ENCODE data around the gene NT5C2. TPM values are rescaled to one million over a fixed set of nuclear protein-coding genes. Genes with fewer than 3 reads are reported as not detected.
A peak's percentile ranks its signal among the peaks of the same experiment; 100 is the strongest.
"Not testable (repeated sequence)": the region's sequence is repeated elsewhere in the genome, so short reads cannot be mapped to it uniquely, and the experiment has no call there.

Gene NT5C2
- total and polyA plus RNA-seq, 9 donors: 84.1 to 179 (median 124) TPM

- not testable (repeated sequence) for H3K9me3 ChIP-seq (replicated peaks; ENCODE audit: control insufficient read depth, low read depth, low read length); H3K4me3 ChIP-seq (ENCODE audit: low read length); H3K36me3 ChIP-seq (ENCODE audit: control insufficient read depth, insufficient read depth, low read length); H3K27ac ChIP-seq (ENCODE audit: low read length); H3K4me1 ChIP-seq (ENCODE audit: control insufficient read depth, insufficient read depth, low read length); DNase-seq; H3K27me3 ChIP-seq (ENCODE audit: control insufficient read depth, insufficient read depth, low read length)
- WGBS (ENCODE audit: insufficient coverage): 100% methylated on average over 3 of the region's 7 CpGs
Measured at GRCh38 chr10:103191198-103191597, 1.9 kb downstream of the NT5C2 start.

GRCh38 chr10:103188853-103189252 is 4.2 kb downstream of the NT5C2 start:
- WGBS (ENCODE audit: insufficient coverage): 18% methylated on average over 6 of the region's 6 CpGs
- H3K4me1 ChIP-seq (ENCODE audit: control insufficient read depth, insufficient read depth, low read length): peaks cover 6% of the 10 kb centered on the region

GRCh38 chr10:103186128-103186527 is 6.9 kb downstream of the NT5C2 start:
- H3K4me1 ChIP-seq (ENCODE audit: control insufficient read depth, insufficient read depth, low read length): peaks cover 4% of the 10 kb centered on the region
- H3K27me3 ChIP-seq (ENCODE audit: control insufficient read depth, insufficient read depth, low read length): no peaks in the 10 kb centered on the region
- DNase-seq: no peak
- no peaks in the 10 kb centered on the region for H3K36me3 ChIP-seq (ENCODE audit: control insufficient read depth, insufficient read depth, low read length)
- H3K4me3 ChIP-seq (ENCODE audit: low read length): no peak overlapping the region
- WGBS (ENCODE audit: insufficient coverage): no CpG with 5 or more reads among the region's 6 CpGs
- H3K27ac ChIP-seq (ENCODE audit: low read length): no peak overlapping the region
- no peaks in the 10 kb centered on the region for H3K9me3 ChIP-seq (replicated peaks; ENCODE audit: control insufficient read depth, low read depth, low read length)

More at GRCh38 chr10:103188853-103189252, 4.2 kb downstream of the NT5C2 start:
- Histone ChIP-seq H3K27ac (ENCODE audit: low read length) (no peak overlapping the region), H3K36me3 (ENCODE audit: control insufficient read depth, insufficient read depth, low read length) (no peaks in the 10 kb centered on the region), H3K4me3 (ENCODE audit: low read length) (no peak overlapping the region), H3K9me3 (replicated peaks; ENCODE audit: control insufficient read depth, low read depth, low read length) (no peaks in the 10 kb centered on the region), H3K27me3 (ENCODE audit: control insufficient read depth, insufficient read depth, low read length) (no peaks in the 10 kb centered on the region)
- DNase-seq: peak; percentile 69

GRCh38 chr10:103184615-103185014 is 8.5 kb downstream of the NT5C2 start:
- H3K27ac ChIP-seq (ENCODE audit: low read length): no peak overlapping the region
- no peaks in the 10 kb centered on the region for H3K9me3 ChIP-seq (replicated peaks; ENCODE audit: control insufficient read depth, low read depth, low read length)
- no peaks in the 10 kb centered on the region for H3K27me3 ChIP-seq (ENCODE audit: control insufficient read depth, insufficient read depth, low read length)
- no peak overlapping the region for H3K4me3 ChIP-seq (ENCODE audit: low read length)
- H3K36me3 ChIP-seq (ENCODE audit: control insufficient read depth, insufficient read depth, low read length): peaks cover 3% of the 10 kb centered on the region
- WGBS (ENCODE audit: insufficient coverage): no CpG with 5 or more reads among the region's 3 CpGs
- peaks cover 5% of the 10 kb centered on the region for H3K4me1 ChIP-seq (ENCODE audit: control insufficient read depth, insufficient read depth, low read length)
- no peak for DNase-seq

- not testable (repeated sequence) for H3K36me3 ChIP-seq (ENCODE audit: control insufficient read depth, insufficient read depth, low read length); H3K4me3 ChIP-seq (ENCODE audit: low read length); H3K27me3 ChIP-seq (ENCODE audit: control insufficient read depth, insufficient read depth, low read length); H3K9me3 ChIP-seq (replicated peaks; ENCODE audit: control insufficient read depth, low read depth, low read length); H3K4me1 ChIP-seq (ENCODE audit: control insufficient read depth, insufficient read depth, low read length); DNase-seq; H3K27ac ChIP-seq (ENCODE audit: low read length)
- WGBS (ENCODE audit: insufficient coverage): 92% methylated on average over 7 of the region's 12 CpGs
Measured at GRCh38 chr10:103183991-103184451, 9.1 kb downstream of the NT5C2 start.

- Histone ChIP-seq H3K27ac (ENCODE audit: low read length) (peak overlapping the region; percentile 78), H3K27me3 (ENCODE audit: control insufficient read depth, insufficient read depth, low read length) (no peaks in the 10 kb centered on the region), H3K4me3 (ENCODE audit: low read length) (no peak overlapping the region), H3K9me3 (replicated peaks; ENCODE audit: control insufficient read depth, low read depth, low read length) (no peaks in the 10 kb centered on the region), H3K4me1 (ENCODE audit: control insufficient read depth, insufficient read depth, low read length) (peaks cover 5% of the 10 kb centered on the region), H3K36me3 (ENCODE audit: control insufficient read depth, insufficient read depth, low read length) (peaks cover 20% of the 10 kb centered on the region)
- WGBS (ENCODE audit: insufficient coverage): no CpG with 5 or more reads among the region's 4 CpGs
- DNase-seq: peak; percentile 87
Measured at GRCh38 chr10:103181244-103181643, 11.8 kb downstream of the NT5C2 start.

- H3K4me1 ChIP-seq (ENCODE audit: control insufficient read depth, insufficient read depth, low read length): peaks cover 5% of the 10 kb centered on the region
- DNase-seq: no peak
- peak overlapping the region; percentile 53 for H3K27ac ChIP-seq (ENCODE audit: low read length)
- peaks cover 27% of the 10 kb centered on the region for H3K36me3 ChIP-seq (ENCODE audit: control insufficient read depth, insufficient read depth, low read length)
- no peaks in the 10 kb centered on the region for H3K9me3 ChIP-seq (replicated peaks; ENCODE audit: control insufficient read depth, low read depth, low read length)
- H3K27me3 ChIP-seq (ENCODE audit: control insufficient read depth, insufficient read depth, low read length): no peaks in the 10 kb centered on the region
- 79% methylated on average over 2 of the region's 4 CpGs for WGBS (ENCODE audit: insufficient coverage)
- no peak overlapping the region for H3K4me3 ChIP-seq (ENCODE audit: low read length)
Measured at GRCh38 chr10:103180491-103180890, 12.6 kb downstream of the NT5C2 start.

- no peaks in the 10 kb centered on the region for H3K9me3 ChIP-seq (replicated peaks; ENCODE audit: control insufficient read depth, low read depth, low read length)
- H3K4me1 ChIP-seq (ENCODE audit: control insufficient read depth, insufficient read depth, low read length): peaks cover 5% of the 10 kb centered on the region
- no CpG with 5 or more reads among the region's 1 CpG for WGBS (ENCODE audit: insufficient coverage)
- DNase-seq: no peak
- H3K4me3 ChIP-seq (ENCODE audit: low read length): no peak overlapping the region
- H3K27me3 ChIP-seq (ENCODE audit: control insufficient read depth, insufficient read depth, low read length): no peaks in the 10 kb centered on the region
- peaks cover 47% of the 10 kb centered on the region for H3K36me3 ChIP-seq (ENCODE audit: control insufficient read depth, insufficient read depth, low read length)
- H3K27ac ChIP-seq (ENCODE audit: low read length): no peak overlapping the region
Measured at GRCh38 chr10:103177123-103177522, 15.9 kb downstream of the NT5C2 start.

GRCh38 chr10:103175580-103176285 is 17.3 kb downstream of the NT5C2 start:
- no peak overlapping the region for H3K4me3 ChIP-seq (ENCODE audit: low read length)
- H3K27ac ChIP-seq (ENCODE audit: low read length): no peak overlapping the region
- no peaks in the 10 kb centered on the region for H3K9me3 ChIP-seq (replicated peaks; ENCODE audit: control insufficient read depth, low read depth, low read length)
- no peaks in the 10 kb centered on the region for H3K27me3 ChIP-seq (ENCODE audit: control insufficient read depth, insufficient read depth, low read length)
- H3K36me3 ChIP-seq (ENCODE audit: control insufficient read depth, insufficient read depth, low read length): peaks cover 56% of the 10 kb centered on the region
- DNase-seq: no peak
- WGBS (ENCODE audit: insufficient coverage): 75% methylated on average over 6 of the region's 11 CpGs
- H3K4me1 ChIP-seq (ENCODE audit: control insufficient read depth, insufficient read depth, low read length): peaks cover 2% of the 10 kb centered on the region

- H3K9me3 ChIP-seq (replicated peaks; ENCODE audit: control insufficient read depth, low read depth, low read length); DNase-seq; H3K27me3 ChIP-seq (ENCODE audit: control insufficient read depth, insufficient read depth, low read length); H3K27ac ChIP-seq (ENCODE audit: low read length); H3K4me1 ChIP-seq (ENCODE audit: control insufficient read depth, insufficient read depth, low read length); H3K4me3 ChIP-seq (ENCODE audit: low read length): not testable (repeated sequence)
- peaks cover 57% of the 10 kb centered on the region for H3K36me3 ChIP-seq (ENCODE audit: control insufficient read depth, insufficient read depth, low read length)
- WGBS (ENCODE audit: insufficient coverage): no CpG with 5 or more reads among the region's 2 CpGs
Measured at GRCh38 chr10:103174324-103174723, 18.7 kb downstream of the NT5C2 start.
